ENCODE results near the gene INO80D. TPM values are rescaled to one million over a fixed set of nuclear protein-coding genes. Genes with fewer than 3 reads are reported as not detected.

INO80D gene
- total and polyA plus RNA-seq, 2 experiments from 2014 or later, result 2.7 to 6.1 TPM

- H3K4me1 ChIP-seq (ENCODE audit: low read depth), result peaks cover 6% of the 10 kb centered on the region
Observed at GRCh38 chr2:206086716-206087350, 859 bp upstream of the INO80D start.

GRCh38 chr2:206084870-206085741 is 868 bp downstream of the INO80D start:
- H3K36me3 ChIP-seq, result no peaks in the 10 kb centered on the region
- H3K4me3 ChIP-seq, result peak overlapping the region; percentile 80
- H3K9me3 ChIP-seq (ENCODE audit: low read depth), result no peaks in the 10 kb centered on the region
- peak; percentile 36 to 66 for DNase-seq (ENCODE audit: low read depth in 1 of 2, low spot score in 1 of 2)
- H3K4me1 ChIP-seq (ENCODE audit: low read depth), result peaks cover 6% of the 10 kb centered on the region
- no peaks in the 10 kb centered on the region for H3K27me3 ChIP-seq
- TF ChIP-seq, protein P1, sequence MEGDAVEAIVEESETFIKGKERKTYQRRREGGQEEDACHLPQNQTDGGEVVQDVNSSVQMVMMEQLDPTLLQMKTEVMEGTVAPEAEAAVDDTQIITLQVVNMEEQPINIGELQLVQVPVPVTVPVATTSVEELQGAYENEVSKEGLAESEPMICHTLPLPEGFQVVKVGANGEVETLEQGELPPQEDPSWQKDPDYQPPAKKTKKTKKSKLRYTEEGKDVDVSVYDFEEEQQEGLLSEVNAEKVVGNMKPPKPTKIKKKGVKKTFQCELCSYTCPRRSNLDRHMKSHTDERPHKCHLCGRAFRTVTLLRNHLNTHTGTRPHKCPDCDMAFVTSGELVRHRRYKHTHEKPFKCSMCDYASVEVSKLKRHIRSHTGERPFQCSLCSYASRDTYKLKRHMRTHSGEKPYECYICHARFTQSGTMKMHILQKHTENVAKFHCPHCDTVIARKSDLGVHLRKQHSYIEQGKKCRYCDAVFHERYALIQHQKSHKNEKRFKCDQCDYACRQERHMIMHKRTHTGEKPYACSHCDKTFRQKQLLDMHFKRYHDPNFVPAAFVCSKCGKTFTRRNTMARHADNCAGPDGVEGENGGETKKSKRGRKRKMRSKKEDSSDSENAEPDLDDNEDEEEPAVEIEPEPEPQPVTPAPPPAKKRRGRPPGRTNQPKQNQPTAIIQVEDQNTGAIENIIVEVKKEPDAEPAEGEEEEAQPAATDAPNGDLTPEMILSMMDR (IDR thresholded peaks at IDR 0.05; ENCODE audit: low read depth, low read length), result peak; percentile 1
- H3K27ac ChIP-seq, result peak overlapping the region; percentile 100

More at GRCh38 chr2:206086716-206087350, 859 bp upstream of the INO80D start:
- peak in 1 of 2 donors; percentile 23 for DNase-seq (ENCODE audit: low read depth in 1 of 2, low spot score in 1 of 2)
- H3K27me3 ChIP-seq, result no peaks in the 10 kb centered on the region
- H3K27ac ChIP-seq, result peak overlapping the region; percentile 100
- H3K36me3 ChIP-seq, result no peaks in the 10 kb centered on the region
- TF ChIP-seq, protein P1 (IDR thresholded peaks at IDR 0.05; ENCODE audit: low read depth, low read length), result no peak
- no peaks in the 10 kb centered on the region for H3K9me3 ChIP-seq (ENCODE audit: low read depth)
- peak overlapping the region; percentile 80 for H3K4me3 ChIP-seq

DNA sequence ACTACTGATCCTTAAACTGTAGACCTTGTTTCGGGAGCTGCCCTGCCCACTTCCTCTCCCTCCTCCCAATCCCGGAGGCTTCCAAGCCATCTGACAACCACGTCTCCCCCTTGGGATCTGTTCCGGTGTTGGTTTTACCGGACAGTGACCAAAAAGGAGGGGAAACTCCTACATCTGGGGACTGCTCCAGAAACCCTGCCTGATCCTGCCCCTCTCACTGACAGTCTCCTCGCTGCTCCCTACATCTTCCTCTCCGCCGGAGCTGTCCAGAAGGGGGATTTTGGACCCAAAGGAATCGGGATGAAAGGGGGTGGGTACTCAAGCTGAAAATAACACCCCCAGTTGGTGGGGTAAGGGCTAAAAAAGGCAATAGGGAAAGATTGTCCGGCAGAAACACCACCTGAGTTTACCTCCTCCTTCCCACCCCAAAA is 1.5 kb downstream of the INO80D start:
- H3K4me1 ChIP-seq (ENCODE audit: low read depth), result peaks cover 6% of the 10 kb centered on the region
- H3K36me3 ChIP-seq, result no peaks in the 10 kb centered on the region
- H3K4me3 ChIP-seq, result peak overlapping the region; percentile 80
- H3K27ac ChIP-seq, result peak overlapping the region; percentile 100
- DNase-seq (ENCODE audit: low read depth in 1 of 2, low spot score in 1 of 2), result peak; percentile 70 to 71
- TF ChIP-seq, protein P1 (IDR thresholded peaks at IDR 0.05; ENCODE audit: low read depth, low read length), result peak; percentile 8
- H3K9me3 ChIP-seq (ENCODE audit: low read depth), result no peaks in the 10 kb centered on the region
- no peaks in the 10 kb centered on the region for H3K27me3 ChIP-seq

- H3K4me3 ChIP-seq, result peak overlapping the region; percentile 80
- TF ChIP-seq, protein P1 (IDR thresholded peaks at IDR 0.05; ENCODE audit: low read depth, low read length), result no peak
- no peaks in the 10 kb centered on the region for H3K27me3 ChIP-seq
- H3K4me1 ChIP-seq (ENCODE audit: low read depth), result peaks cover 6% of the 10 kb centered on the region
- peak; percentile 7 to 32 for DNase-seq (ENCODE audit: low read depth in 1 of 2, low spot score in 1 of 2)
- peak overlapping the region; percentile 100 for H3K27ac ChIP-seq
- H3K9me3 ChIP-seq (ENCODE audit: low read depth), result no peaks in the 10 kb centered on the region
- H3K36me3 ChIP-seq, result no peaks in the 10 kb centered on the region
Observed at GRCh38 chr2:206083602-206084438, 2.2 kb downstream of the INO80D start.

GRCh38 chr2:206082298-206082843 is 3.6 kb downstream of the INO80D start:
- Histone ChIP-seq H3K4me1 (ENCODE audit: low read depth) (peaks cover 6% of the 10 kb centered on the region), H3K4me3 (no peak overlapping the region), H3K9me3 (ENCODE audit: low read depth) (no peaks in the 10 kb centered on the region), H3K27me3 (no peaks in the 10 kb centered on the region), H3K27ac (peak overlapping the region; percentile 1), H3K36me3 (no peaks in the 10 kb centered on the region)
- DNase-seq (ENCODE audit: low read depth in 1 of 2, low spot score in 1 of 2), result no peak
- TF ChIP-seq, protein P1 (IDR thresholded peaks at IDR 0.05; ENCODE audit: low read depth, low read length), result no peak
